DOHH2 (cell line): Measurements from ENCODE around the gene UPP1.

Source experiments
- CTCF ChIP-seq: fragments of 200-600 bp; sonication (generic); IDR thresholded peaks from one replicate; pipeline ENCODE4 v1.5.1; 2014; ENCODE audit warnings: antibody characterized with exemption, mild to moderate bottlenecking, low read depth, low read length; ENCODE audit not compliant: poor library complexity, severe bottlenecking
- EZH2phosphoT487 ChIP-seq: fragments of 200-600 bp; sonication (generic); IDR thresholded peaks from 2 replicates; pipeline ENCODE4 v1.6.1; 2017; ENCODE audit warnings: borderline replicate concordance, mild to moderate bottlenecking, antibody characterized with exemption, low read length, moderate library complexity, mixed read lengths

- no peak for TF ChIP-seq EZH2phosphoT487
- TF ChIP-seq CTCF: no peak
Observed at GRCh38 chr7:48101352-48101751, 12.3 kb downstream of the UPP1 start.
